ENCODE data around the gene TMEM150A. TPM values are rescaled to one million over a fixed set of nuclear protein-coding genes. Genes with fewer than 3 reads are reported as not detected.

Gene TMEM150A
- total and polyA plus RNA-seq, 3 donors from 2014 or later = 33.1 to 44.0 (median 39.3) TPM

- no peak overlapping the region for H3K4me3 ChIP-seq
- no peaks in the 10 kb centered on the region for H3K9me3 ChIP-seq
- H3K36me3 ChIP-seq (ENCODE audit: low read depth, missing control alignments) = no peaks in the 10 kb centered on the region
- no peaks in the 10 kb centered on the region for H3K27me3 ChIP-seq
- intact Hi-C loops (cut with DNase I; ENCODE audit: low total_unique reads) = no loop called here
- H3K27ac ChIP-seq = no peak overlapping the region
- H3K4me1 ChIP-seq = peaks cover 32% of the 10 kb centered on the region
- WGBS, 2 donors = 73 to 81% methylated on average over 14 of the region's 14 CpGs
- TF ChIP-seq POLR2A (IDR thresholded peaks at IDR 0.05) = no peak
- no peak for TF ChIP-seq CTCF (IDR thresholded peaks at IDR 0.05)
- no peak for DNase-seq
Measured at GRCh38 chr2:85598594-85599340, 3.7 kb downstream of the TMEM150A start.

- 77 to 79% methylated on average over 5 of the region's 5 CpGs for WGBS, 2 donors
- H3K27ac ChIP-seq = no peak overlapping the region
- DNase-seq = no peak
- TF ChIP-seq CTCF (IDR thresholded peaks at IDR 0.05) (no peak), POLR2A (IDR thresholded peaks at IDR 0.05) (no peak)
- H3K4me1 ChIP-seq = peaks cover 29% of the 10 kb centered on the region
- no peaks in the 10 kb centered on the region for H3K9me3 ChIP-seq
- intact Hi-C loops (cut with DNase I; ENCODE audit: low total_unique reads) = no loop called here
- no peaks in the 10 kb centered on the region for H3K27me3 ChIP-seq
- no peak overlapping the region for H3K4me3 ChIP-seq
- H3K36me3 ChIP-seq (ENCODE audit: low read depth, missing control alignments) = no peaks in the 10 kb centered on the region
Measured at GRCh38 chr2:85597241-85597640, 5.3 kb downstream of the TMEM150A start.

GRCh38 chr2:85596486-85597143 lies 5.9 kb downstream of the TMEM150A start:
- WGBS, 2 donors = 43 to 54% methylated on average over 2 to 3 of the region's 3 CpGs
- Histone ChIP-seq H3K4me1 (peaks cover 26% of the 10 kb centered on the region), H3K36me3 (ENCODE audit: low read depth, missing control alignments) (no peaks in the 10 kb centered on the region), H3K27ac (peak overlapping the region in 1 of 2 donors; percentile 92), H3K9me3 (no peaks in the 10 kb centered on the region), H3K27me3 (no peaks in the 10 kb centered on the region), H3K4me3 (peak overlapping the region in 1 of 2 donors; percentile 97)
- no peak for DNase-seq
- intact Hi-C loops (cut with DNase I; ENCODE audit: low total_unique reads) = no loop called here
- TF ChIP-seq POLR2A (IDR thresholded peaks at IDR 0.05) (no peak), CTCF (IDR thresholded peaks at IDR 0.05) (no peak)

GRCh38 chr2:85596026-85596333 lies 6.5 kb downstream of the TMEM150A start:
- 2% methylated on average over 5 to 10 of the region's 10 CpGs for WGBS, 2 donors
- TF ChIP-seq POLR2A (IDR thresholded peaks at IDR 0.05) = no peak
- TF ChIP-seq CTCF (IDR thresholded peaks at IDR 0.05) = no peak
- Histone ChIP-seq H3K27me3 (no peaks in the 10 kb centered on the region), H3K4me1 (peaks cover 26% of the 10 kb centered on the region), H3K9me3 (no peaks in the 10 kb centered on the region), H3K36me3 (ENCODE audit: low read depth, missing control alignments) (no peaks in the 10 kb centered on the region), H3K4me3 (peak overlapping the region; percentile 85 to 97), H3K27ac (peak overlapping the region; percentile 92 to 95)
- intact Hi-C loops (cut with DNase I; ENCODE audit: low total_unique reads) = no loop called here
- DNase-seq = no peak

All from testis (tissue), 3 donors.